A549 (cell line): ENCODE data around the gene POMC. TPM values are rescaled to one million over a fixed set of nuclear protein-coding genes. Genes with fewer than 3 reads are reported as not detected.

Experiments
- ATAC-seq, 2 experiments: fragments of 200-7000 bp in 1 of 2; fragments of >200 bp in 1 of 2; cut with Nextera tagmentation in 1 of 2; cut with Tn5 transposase in 1 of 2; 3 replicates each; pipeline versions ENCODE4 v1.8.0 to v1.9.1; 2018 to 2020; ENCODE audit warnings: mild to moderate bottlenecking in 1 of 2, moderate library complexity in 1 of 2
- CTCF ChIA-PET: fragments of 300-600 bp; sonication (Branson Sonifier 250); formaldehyde crosslinking; extraction: SDS; loops from one replicate; lab custom pipeline; 2021; ENCODE audit warnings: antibody characterized with exemption, inconsistent platforms; lab: Yijun Ruan, JAX
- POLR2A ChIA-PET: fragments of 350-600 bp; formaldehyde crosslinking; extraction: SDS; loops from one replicate; lab custom pipeline; 2021; ENCODE audit warnings: antibody characterized with exemption, inconsistent platforms; lab: Yijun Ruan, JAX
- DNase-seq, 2 experiments: peaks; one replicate each; pipeline versions ENCODE4 v3.0.0 to v3.0.0-alpha.2; 2011 to 2016; ENCODE audit warnings: low read depth in 1 of 2, low spot score in 1 of 2
- FAIRE-seq: peaks from 2 replicates; lab custom pipeline; 2011; peaks lifted over from hg19 to GRCh38; lab: Jason Lieb, UNC
- H3K27ac ChIP-seq, 2 experiments: fragments of >200 bp; sonication (Bioruptor Twin); formaldehyde crosslinking; 3 replicates each; pipeline ENCODE4 v1.5.1; 2016 to 2017
- H3K4me1 ChIP-seq: fragments of >200 bp; sonication (Bioruptor Twin); formaldehyde crosslinking; 3 replicates; pipeline ENCODE4 v1.6.1; 2016
- H3K4me2 ChIP-seq: fragments of >200 bp; sonication (Bioruptor Twin); formaldehyde crosslinking; 3 replicates; pipeline ENCODE4 v1.6.1; 2016
- H3K4me3 ChIP-seq: fragments of >200 bp; sonication (Bioruptor Twin); formaldehyde crosslinking; 3 replicates; pipeline ENCODE4 v1.5.1; 2016
- H3K9me3 ChIP-seq: fragments of >200 bp; sonication (Bioruptor Twin); formaldehyde crosslinking; 3 replicates; pipeline ENCODE4 v1.6.1; 2016
- BHLHE40 ChIP-seq: IDR thresholded peaks from 2 replicates; pipeline ENCODE4 v1.6.1; 2012; ENCODE audit warnings: low read depth, low read length, inconsistent platforms
- CBX2 ChIP-seq: fragments of 200-600 bp; sonication (generic); IDR thresholded peaks from 2 replicates; pipeline ENCODE4 v1.6.1; 2016; ENCODE audit warnings: low read depth, mild to moderate bottlenecking, borderline replicate concordance
- CEBPB ChIP-seq, 2 experiments: fragments of >200 bp in 1 of 2; sonication (Bioruptor Twin) in 1 of 2; formaldehyde crosslinking in 1 of 2; IDR thresholded peaks; 2 replicates each; pipeline ENCODE4 v1.6.1; 2012 to 2016
- EHF ChIP-seq: fragments of 250-450 bp; sonication (Bioruptor Pico); IDR thresholded peaks from 2 replicates; pipeline ENCODE4 v1.5.0; 2020; ENCODE audit warnings: mild to moderate bottlenecking
- EP300 ChIP-seq, 2 experiments: fragments of >200 bp; sonication (Bioruptor Twin); formaldehyde crosslinking; IDR thresholded peaks; 2 replicates in 1 of 2; 3 replicates in 1 of 2; pipeline ENCODE4 v1.6.1; 2016 to 2017
- FOSB ChIP-seq: fragments of 250-450 bp; sonication (Bioruptor Pico); IDR thresholded peaks from 2 replicates; pipeline ENCODE4 v1.5.0; 2020; ENCODE audit warnings: mild to moderate bottlenecking, moderate library complexity
- GATA3 ChIP-seq: IDR thresholded peaks from 2 replicates; pipeline ENCODE4 v1.6.1; 2012; ENCODE audit warnings: borderline replicate concordance
- HEYL ChIP-seq: fragments of 250-450 bp; sonication (Bioruptor Pico); IDR thresholded peaks from 2 replicates; pipeline ENCODE4 v1.8.0; 2021; ENCODE audit warnings: mild to moderate bottlenecking, moderate library complexity
- JUN ChIP-seq, 2 experiments: fragments of >200 bp; sonication (Bioruptor Twin); formaldehyde crosslinking; IDR thresholded peaks; 2 replicates in 1 of 2; 3 replicates in 1 of 2; pipeline ENCODE4 v1.6.1; 2016 to 2017
- JUNB ChIP-seq: fragments of >200 bp; sonication (Bioruptor Twin); formaldehyde crosslinking; IDR thresholded peaks from 2 replicates; pipeline ENCODE4 v1.6.1; 2016
- KDM1A ChIP-seq: fragments of 200-600 bp; sonication (generic); IDR thresholded peaks from 2 replicates; pipeline ENCODE4 v1.6.1; 2016; ENCODE audit warnings: low read depth, mild to moderate bottlenecking
- KDM5A ChIP-seq: fragments of 200-600 bp; sonication (generic); IDR thresholded peaks from 2 replicates; pipeline ENCODE4 v1.6.1; 2016; ENCODE audit warnings: antibody characterized with exemption, mild to moderate bottlenecking
- MAZ ChIP-seq: fragments of 150-350 bp; IDR thresholded peaks from 2 replicates; pipeline ENCODE4 v1.6.1; 2014; ENCODE audit warnings: antibody characterized with exemption, low read depth, low read length, borderline replicate concordance
- NR3C1 ChIP-seq: fragments of >200 bp; sonication (Bioruptor Twin); formaldehyde crosslinking; IDR thresholded peaks from 3 replicates; pipeline ENCODE4 v1.6.1; 2017
- PHF8 ChIP-seq: fragments of 200-600 bp; sonication (generic); IDR thresholded peaks from 2 replicates; pipeline ENCODE4 v1.6.1; 2016; ENCODE audit warnings: low read depth, mild to moderate bottlenecking, antibody characterized with exemption, moderate library complexity, borderline replicate concordance
- POLR2AphosphoS2 ChIP-seq: conservative IDR thresholded peaks from 2 replicates; pipeline ENCODE4 v1.6.1; 2012; ENCODE audit warnings: low read length, improper control_type of control experiment, inconsistent platforms
- RAD21 ChIP-seq, 2 experiments: fragments of >200 bp in 1 of 2; sonication (Bioruptor Twin) in 1 of 2; formaldehyde crosslinking in 1 of 2; IDR thresholded peaks in 1 of 2; conservative IDR thresholded peaks in 1 of 2; 2 replicates in 1 of 2; 3 replicates in 1 of 2; pipeline ENCODE4 v1.6.1; 2012 to 2018; ENCODE audit warnings: inconsistent platforms in 1 of 2
- RCOR1 ChIP-seq: fragments of 150-350 bp; IDR thresholded peaks from 2 replicates; pipeline ENCODE4 v1.6.1; 2014; ENCODE audit warnings: antibody characterized with exemption, low read length, low read depth
- SMC3 ChIP-seq: fragments of >200 bp; sonication (Bioruptor Twin); formaldehyde crosslinking; IDR thresholded peaks from 3 replicates; pipeline ENCODE4 v1.6.1; 2018; ENCODE audit warnings: inconsistent platforms
- TFCP2L1 ChIP-seq: fragments of 250-450 bp; sonication (Bioruptor Pico); IDR thresholded peaks from 2 replicates; pipeline ENCODE4 v1.5.0; 2021; ENCODE audit warnings: mild to moderate bottlenecking
- TP53 ChIP-seq: fragments of 250-450 bp; sonication (Bioruptor Pico); IDR thresholded peaks from 2 replicates; pipeline ENCODE4 v1.5.0; 2021; ENCODE audit warnings: mild to moderate bottlenecking, moderate library complexity
- ZFP36 ChIP-seq: fragments of 450-650 bp; IDR thresholded peaks from 2 replicates; pipeline ENCODE4 v1.6.1; 2014; ENCODE audit warnings: borderline replicate concordance; ENCODE audit not compliant: partially characterized antibody
- ZNF302 ChIP-seq: fragments of 250-450 bp; sonication (Bioruptor Pico); IDR thresholded peaks from 2 replicates; pipeline ENCODE4 v1.9.0; 2021; ENCODE audit warnings: inconsistent platforms, mild to moderate bottlenecking, moderate library complexity
- ZSCAN20 ChIP-seq: fragments of 250-450 bp; sonication (Bioruptor Pico); IDR thresholded peaks from 2 replicates; pipeline ENCODE4 v1.8.0; 2022; ENCODE audit warnings: mild to moderate bottlenecking, moderate library complexity
- WGBS: methylation state at CpG from one replicate; pipeline ENCODE4 v1.1.6; 2017; ENCODE audit errors: missing lambda C conversion rate; 5-methylcytosine and 5-hydroxymethylcytosine counted together
- polyA plus RNA-seq, 4 experiments: library from polyadenylated mRNA; depleted of rRNA in 3 of 4; stranded (reverse); fragments of >200 nt; fragmentation: RNase III in 1 of 4; extraction: RNeasy Plus Mini Kit Qiagen cat#74134 plus additional on column Dnase treatment in 1 of 4; gene quantifications; 2 replicates in 3 of 4; 3 replicates in 1 of 4; pipeline ENCODE4 v1.2.3, GENCODE V29; 2011 to 2017
- TF ChIP-seq, protein P1 (sequence below): fragments of >200 bp; sonication (Bioruptor Twin); formaldehyde crosslinking; IDR thresholded peaks from 3 replicates; pipeline ENCODE4 v1.6.1; 2016
- TF ChIP-seq, protein P2 (sequence below): fragments of 150-350 bp; IDR thresholded peaks from 2 replicates; pipeline ENCODE4 v1.6.1; 2014; ENCODE audit warnings: low read depth, mild to moderate bottlenecking, low read length
- TF ChIP-seq, protein P3 (sequence below): IDR thresholded peaks from 2 replicates; pipeline ENCODE4 v1.6.1; 2012
- TF ChIP-seq, protein P4 (sequence below): fragments of 450-650 bp; IDR thresholded peaks from 2 replicates; pipeline ENCODE4 v1.6.1; 2014; ENCODE audit warnings: antibody characterized with exemption

POMC gene
- polyA plus RNA-seq, 2 of the 4 experiments (the other 2 are of a cell fraction), result not detected

DNA sequence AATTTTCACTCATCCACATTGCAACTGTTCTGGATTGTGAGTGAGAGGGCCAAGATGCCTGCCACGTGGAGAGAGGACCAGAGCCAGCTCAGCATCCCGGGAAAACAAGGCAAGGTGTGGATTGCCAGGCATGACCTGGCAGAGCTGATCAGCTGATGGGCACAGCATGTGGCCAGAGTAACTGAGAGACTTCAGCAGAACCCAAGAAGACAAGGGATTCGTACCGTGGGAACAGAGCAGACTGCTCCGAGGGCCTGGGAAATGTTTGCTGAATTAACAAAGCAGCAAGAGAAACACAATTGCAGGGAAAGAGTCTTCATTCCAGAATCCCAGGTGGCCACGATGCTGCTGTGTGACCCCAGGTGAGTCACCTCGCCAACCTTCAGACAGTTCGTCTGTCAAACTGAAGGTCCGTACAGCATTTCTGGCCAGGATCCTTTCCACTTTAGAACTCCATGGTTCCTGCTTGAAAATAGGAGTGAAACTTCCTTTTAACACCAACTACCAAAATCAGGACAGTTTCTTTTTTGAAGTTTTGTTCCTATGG is 26.3 kb upstream of the POMC start:
- CTCF ChIA-PET, result interaction anchor here (0.5 to 4.9 kb wide), 13 partner anchors 10 to 1181 kb away, joined by 3 to 87 read pairs (median 17); no protein-coding TSS in a partner anchor
- 72% methylated on average over 9 of the region's 9 CpGs for WGBS
- Histone ChIP-seq H3K27ac (no peak overlapping the region), H3K4me2 (no peak overlapping the region), H3K4me3 (no peak overlapping the region), H3K9me3 (no peaks in the 10 kb centered on the region), H3K4me1 (no peaks in the 10 kb centered on the region)
- ATAC-seq (no peak), DNase-seq (no peak), FAIRE-seq (no peak)
- POLR2A ChIA-PET, result no interaction called here
- TF ChIP-seq TP53 (CRISPR knock-in tag) (no peak), FOSB (no peak), NR3C1 (no peak), GATA3 (no peak), KDM1A (no peak), PHF8 (no peak), RAD21 (conservative IDR thresholded peaks at IDR 0.05 in 1 of 2, IDR thresholded peaks at IDR 0.05 in 1 of 2) (no peak), EP300 (IDR thresholded peaks at IDR 0.05) (no peak), ZSCAN20 (CRISPR knock-in tag) (no peak), MAZ (no peak), SMC3 (no peak), ZNF302 (CRISPR knock-in tag) (no peak), RCOR1 (no peak)
- TF ChIP-seq, protein P1, sequence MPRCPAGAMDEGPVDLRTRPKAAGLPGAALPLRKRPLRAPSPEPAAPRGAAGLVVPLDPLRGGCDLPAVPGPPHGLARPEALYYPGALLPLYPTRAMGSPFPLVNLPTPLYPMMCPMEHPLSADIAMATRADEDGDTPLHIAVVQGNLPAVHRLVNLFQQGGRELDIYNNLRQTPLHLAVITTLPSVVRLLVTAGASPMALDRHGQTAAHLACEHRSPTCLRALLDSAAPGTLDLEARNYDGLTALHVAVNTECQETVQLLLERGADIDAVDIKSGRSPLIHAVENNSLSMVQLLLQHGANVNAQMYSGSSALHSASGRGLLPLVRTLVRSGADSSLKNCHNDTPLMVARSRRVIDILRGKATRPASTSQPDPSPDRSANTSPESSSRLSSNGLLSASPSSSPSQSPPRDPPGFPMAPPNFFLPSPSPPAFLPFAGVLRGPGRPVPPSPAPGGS, result no peak
- TF ChIP-seq, protein P2, sequence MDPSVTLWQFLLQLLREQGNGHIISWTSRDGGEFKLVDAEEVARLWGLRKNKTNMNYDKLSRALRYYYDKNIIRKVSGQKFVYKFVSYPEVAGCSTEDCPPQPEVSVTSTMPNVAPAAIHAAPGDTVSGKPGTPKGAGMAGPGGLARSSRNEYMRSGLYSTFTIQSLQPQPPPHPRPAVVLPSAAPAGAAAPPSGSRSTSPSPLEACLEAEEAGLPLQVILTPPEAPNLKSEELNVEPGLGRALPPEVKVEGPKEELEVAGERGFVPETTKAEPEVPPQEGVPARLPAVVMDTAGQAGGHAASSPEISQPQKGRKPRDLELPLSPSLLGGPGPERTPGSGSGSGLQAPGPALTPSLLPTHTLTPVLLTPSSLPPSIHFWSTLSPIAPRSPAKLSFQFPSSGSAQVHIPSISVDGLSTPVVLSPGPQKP, result no peak

DNA sequence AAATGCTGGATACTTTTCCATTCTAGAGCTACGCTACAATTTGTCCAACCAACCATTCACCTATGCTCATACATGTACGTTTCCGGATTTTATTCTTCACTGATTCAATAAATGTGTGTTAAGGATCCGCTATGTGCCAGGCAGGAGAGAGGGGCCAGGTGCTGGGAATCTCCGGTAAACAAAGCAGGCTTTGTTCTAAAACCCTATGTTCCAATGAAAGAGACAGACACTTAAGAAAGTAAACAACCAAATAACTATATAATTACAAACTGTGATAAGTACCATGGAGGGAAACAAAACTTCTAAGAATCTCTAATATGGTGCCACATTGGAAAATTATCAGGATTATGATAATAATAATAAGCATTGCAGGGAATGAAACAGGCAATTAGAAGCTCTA is 22.2 kb upstream of the POMC start:
- POLR2A ChIA-PET, result no interaction called here
- H3K27ac ChIP-seq, result no peak overlapping the region
- no peak for FAIRE-seq
- H3K4me2 ChIP-seq, result no peak overlapping the region
- 81% methylated on average over 5 of the region's 5 CpGs for WGBS
- no peak for DNase-seq
- CTCF ChIA-PET, result interaction anchor here (0.7 to 1.8 kb wide), 3 partner anchors 25 to 137 kb away, joined by 3 to 5 read pairs (median 3); no protein-coding TSS in a partner anchor
- ATAC-seq, result no peak
- no peak overlapping the region for H3K4me3 ChIP-seq
- TF ChIP-seq FOSB (no peak), KDM5A (no peak), HEYL (CRISPR knock-in tag) (no peak), CBX2 (no peak), TFCP2L1 (no peak), CEBPB (IDR thresholded peaks at IDR 0.05) (no peak), JUNB (no peak), EHF (CRISPR knock-in tag) (no peak), ZSCAN20 (CRISPR knock-in tag) (no peak), POLR2AphosphoS2 (no peak), PHF8 (no peak), BHLHE40 (no peak), JUN (IDR thresholded peaks at IDR 0.05) (no peak), ZFP36 (no peak)
- TF ChIP-seq, protein P1, result no peak
- TF ChIP-seq, protein P2, result no peak
- TF ChIP-seq, protein P3, sequence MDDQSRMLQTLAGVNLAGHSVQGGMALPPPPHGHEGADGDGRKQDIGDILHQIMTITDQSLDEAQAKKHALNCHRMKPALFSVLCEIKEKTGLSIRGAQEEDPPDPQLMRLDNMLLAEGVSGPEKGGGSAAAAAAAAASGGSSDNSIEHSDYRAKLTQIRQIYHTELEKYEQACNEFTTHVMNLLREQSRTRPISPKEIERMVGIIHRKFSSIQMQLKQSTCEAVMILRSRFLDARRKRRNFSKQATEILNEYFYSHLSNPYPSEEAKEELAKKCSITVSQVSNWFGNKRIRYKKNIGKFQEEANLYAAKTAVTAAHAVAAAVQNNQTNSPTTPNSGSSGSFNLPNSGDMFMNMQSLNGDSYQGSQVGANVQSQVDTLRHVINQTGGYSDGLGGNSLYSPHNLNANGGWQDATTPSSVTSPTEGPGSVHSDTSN, result no peak
- TF ChIP-seq, protein P4, sequence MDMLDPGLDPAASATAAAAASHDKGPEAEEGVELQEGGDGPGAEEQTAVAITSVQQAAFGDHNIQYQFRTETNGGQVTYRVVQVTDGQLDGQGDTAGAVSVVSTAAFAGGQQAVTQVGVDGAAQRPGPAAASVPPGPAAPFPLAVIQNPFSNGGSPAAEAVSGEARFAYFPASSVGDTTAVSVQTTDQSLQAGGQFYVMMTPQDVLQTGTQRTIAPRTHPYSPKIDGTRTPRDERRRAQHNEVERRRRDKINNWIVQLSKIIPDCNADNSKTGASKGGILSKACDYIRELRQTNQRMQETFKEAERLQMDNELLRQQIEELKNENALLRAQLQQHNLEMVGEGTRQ, result no peak
- no peaks in the 10 kb centered on the region for H3K4me1 ChIP-seq
- H3K9me3 ChIP-seq, result no peaks in the 10 kb centered on the region
